Anterior cingulate cortex (tissue), 58 donors: ENCODE data around the gene RTP3.
"Not testable (repeated sequence)": the region's sequence is repeated elsewhere in the genome, so short reads cannot be mapped to it uniquely, and the experiment has no call there.

Source experiments
- DNase-seq, 58 donors: peaks; one replicate each; lab custom pipeline; 2025; lab: John Stamatoyannopoulos, UW

RTP3 gene

GRCh38 chr3:46489875-46490274 lies 7.9 kb upstream of the RTP3 start:
- no peak for DNase-seq

DNA sequence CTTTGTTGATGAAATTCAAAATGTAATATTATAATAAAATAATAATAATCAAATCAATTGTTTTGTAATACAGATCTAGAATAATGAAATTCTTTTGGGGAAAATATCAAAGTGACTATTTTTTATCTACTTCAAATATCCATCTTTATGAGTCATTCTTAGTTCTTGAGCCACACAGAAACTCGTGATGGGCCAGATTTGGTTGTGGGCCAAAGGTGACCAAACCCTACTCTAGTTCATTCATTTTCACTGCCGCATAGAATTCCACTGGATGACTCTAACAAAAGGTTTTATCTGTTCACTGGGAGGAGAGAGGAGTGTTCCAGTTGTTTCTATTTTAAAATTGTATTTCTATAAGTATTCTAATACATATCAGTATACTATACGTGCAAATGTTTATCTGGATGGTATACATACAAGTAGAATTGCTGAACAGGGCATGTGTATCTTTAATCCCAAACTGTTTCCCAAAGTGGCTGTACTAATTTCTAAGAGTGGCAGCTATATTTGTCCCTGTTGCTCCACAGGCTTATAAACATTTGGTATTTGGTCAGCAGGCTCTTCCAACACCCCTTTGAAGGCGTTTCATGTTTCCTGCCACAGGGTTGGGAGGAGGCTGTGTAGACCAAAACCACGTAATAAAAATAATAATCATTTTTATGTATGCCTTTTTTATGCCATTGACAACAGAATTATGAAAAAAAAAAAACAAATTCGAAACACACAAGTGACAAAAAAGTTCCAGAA lies 7.3 kb upstream of the RTP3 start:
- DNase-seq: no peak

- DNase-seq: no peak
Measured at GRCh38 chr3:46491089-46492070, 6.4 kb upstream of the RTP3 start.

DNA sequence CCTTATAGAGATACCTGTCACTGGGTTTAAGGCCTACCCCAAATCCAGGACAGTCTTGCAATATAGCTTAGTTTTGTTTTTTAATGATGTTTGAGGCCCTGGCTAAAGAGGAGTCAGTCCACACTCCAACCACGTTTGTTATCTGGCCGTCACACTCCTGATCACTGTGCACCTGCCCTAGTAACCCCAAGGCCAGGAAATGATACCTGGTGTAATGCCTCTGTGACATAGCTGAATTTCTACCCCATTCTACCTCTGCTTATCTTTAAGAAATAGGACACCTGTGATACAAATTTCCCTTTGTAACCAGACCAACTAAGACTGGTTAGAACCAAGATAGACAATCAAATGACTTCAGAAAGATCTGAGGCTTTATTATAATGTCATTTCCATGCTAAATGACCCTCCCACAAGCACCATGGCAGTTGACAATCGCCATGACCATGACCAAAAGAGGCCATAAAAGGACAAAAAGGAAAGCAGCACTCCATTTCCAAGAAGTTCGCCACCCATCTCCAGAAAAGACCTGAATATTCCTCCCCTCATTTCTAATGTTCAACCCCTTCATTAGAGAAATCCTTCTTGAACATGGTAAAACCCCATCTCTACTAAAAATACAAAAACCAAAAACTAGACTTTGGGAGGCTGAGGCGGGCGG lies 4.8 kb upstream of the RTP3 start:
- no peak for DNase-seq

DNA sequence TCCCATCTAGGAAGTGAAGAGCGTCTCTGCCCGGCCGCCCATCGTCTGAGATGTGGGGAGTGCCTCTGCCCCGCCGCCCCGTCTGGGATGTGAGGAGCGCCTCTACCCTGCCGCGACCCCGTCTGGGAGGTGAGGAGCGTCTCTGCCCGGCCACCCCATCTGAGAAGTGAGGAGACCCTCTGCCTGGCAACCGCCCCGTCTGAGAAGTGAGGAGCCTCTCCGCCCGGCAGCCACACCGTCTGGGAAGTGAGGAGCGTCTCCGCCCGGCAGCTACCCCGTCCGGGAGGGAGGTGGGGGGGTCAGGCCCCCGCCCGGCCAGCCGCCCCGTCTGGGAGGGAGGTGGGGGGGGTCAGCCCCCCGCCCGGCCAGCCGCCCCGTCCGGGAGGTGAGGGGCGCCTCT lies 3.3 kb upstream of the RTP3 start:
- not testable (repeated sequence) for DNase-seq

- DNase-seq: no peak
Measured at GRCh38 chr3:46495901-46496456, 1.8 kb upstream of the RTP3 start.

GRCh38 chr3:46496746-46497555 lies 825 bp upstream of the RTP3 start:
- no peak for DNase-seq

- no peak for DNase-seq
Measured at GRCh38 chr3:46498916-46499519, 1.2 kb downstream of the RTP3 start.

DNA sequence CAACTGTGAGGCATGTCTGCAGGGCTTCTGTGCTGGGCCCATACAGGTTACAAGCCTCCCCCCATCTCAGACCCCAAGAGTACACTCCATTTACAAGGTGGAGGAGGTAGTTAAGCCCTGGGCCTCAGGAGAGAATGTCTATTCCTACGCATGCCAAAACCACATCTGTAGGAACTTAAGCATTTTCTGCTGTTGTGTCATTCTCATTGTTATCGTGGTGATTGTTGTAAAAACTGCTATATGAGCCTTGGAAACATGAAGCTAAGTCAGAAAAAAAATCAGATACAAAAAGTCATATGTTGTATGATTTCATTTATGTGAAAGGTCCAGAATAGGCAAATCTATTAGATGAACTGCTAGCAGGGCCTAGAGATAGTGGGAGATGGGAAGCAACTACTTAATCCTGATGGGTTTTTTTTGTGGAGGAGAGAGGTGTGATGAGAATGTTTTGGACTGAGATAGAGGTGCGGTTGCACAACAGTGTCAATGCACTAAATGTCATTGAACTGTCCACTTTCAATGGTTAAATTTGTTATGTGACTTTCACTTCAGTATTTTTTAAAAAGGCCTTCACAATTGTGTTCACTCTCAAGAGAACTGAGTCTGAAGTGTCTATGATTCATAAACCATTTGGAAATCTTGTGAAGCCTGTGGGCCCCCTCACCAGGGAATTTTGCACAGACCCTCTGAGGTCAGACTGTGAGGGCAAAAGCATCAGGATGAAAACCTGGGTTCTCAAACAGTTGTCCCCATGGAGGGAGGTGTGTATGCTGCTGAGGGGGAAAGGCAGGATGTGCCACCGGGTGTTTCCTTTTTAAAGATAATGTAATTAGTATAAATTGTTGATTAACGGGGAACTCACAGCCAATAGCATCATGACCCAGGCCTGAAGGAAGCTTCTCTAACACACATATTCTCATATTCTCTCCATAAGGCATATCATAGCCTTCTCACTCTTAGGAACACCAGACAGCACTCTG lies 3.2 kb downstream of the RTP3 start:
- DNase-seq: no peak

DNA sequence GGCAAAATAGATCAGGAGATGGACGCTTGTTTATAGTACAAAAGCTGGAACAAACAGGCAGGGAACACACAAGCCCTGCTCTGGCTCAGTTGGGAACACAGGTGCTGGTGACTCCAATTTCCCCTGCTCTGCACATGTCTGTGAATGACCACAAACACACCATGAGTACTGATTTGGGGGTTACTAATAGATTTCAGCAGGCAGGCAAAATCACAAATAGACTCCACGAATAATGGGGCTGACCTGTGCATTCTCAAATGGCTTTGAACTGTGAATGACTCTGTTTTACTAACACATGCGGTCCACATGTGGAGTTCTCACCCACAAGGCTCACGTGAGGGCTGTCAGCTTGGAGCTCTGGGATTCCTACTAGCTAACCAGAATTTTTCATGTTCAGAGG lies 3.9 kb downstream of the RTP3 start:
- DNase-seq: no peak

DNA sequence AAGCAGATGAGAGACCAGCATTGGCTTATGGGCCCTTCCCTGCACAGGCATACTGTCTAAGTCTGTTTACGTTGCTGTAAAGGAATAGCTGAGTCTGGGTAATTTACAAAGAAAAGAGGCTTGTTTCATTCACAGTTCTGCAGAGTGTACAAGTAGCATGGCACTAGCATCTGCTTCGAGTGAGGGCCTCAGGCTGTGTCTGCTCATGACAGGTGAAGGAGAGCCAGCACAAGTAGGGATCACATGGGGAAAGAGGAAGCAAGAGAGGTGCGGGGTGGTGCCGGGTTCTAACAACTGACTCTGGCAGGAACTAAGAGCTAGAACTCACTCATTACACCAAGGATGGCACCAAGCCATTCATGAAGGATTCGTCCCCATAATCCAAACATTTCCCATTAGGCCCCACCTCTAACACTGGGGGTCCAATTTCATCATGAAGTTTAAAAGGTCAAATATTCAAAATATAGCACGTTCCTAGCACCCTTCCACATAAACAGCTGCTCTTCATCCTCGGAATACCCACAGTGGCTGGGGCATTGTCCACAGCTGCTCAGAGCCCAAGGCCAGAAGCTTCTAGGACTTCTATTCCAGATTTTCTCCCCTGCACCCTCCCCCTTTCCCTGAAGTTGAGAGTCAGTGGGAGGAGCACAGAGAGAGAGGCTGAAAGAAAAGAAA lies 5.6 kb downstream of the RTP3 start:
- DNase-seq: no peak

DNA sequence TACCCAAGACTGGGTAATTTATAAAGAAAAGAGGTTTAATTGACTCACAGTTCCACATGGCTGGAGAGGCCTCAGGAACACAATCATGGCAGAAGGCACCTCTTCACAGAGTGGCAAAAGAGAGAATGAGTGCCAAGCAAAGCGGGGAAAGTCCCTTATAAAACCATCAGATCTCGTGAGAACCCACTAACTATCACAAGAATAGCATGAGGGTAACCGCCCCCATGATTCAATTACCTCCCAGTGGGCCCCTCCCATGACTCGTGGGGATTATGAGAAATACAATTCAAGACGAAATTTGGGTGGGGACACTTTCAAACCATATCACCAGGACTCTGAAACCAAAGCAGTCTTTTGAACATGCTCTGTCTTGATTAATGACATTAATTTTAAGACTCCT lies 7.0 kb downstream of the RTP3 start:
- no peak for DNase-seq

- no peak for DNase-seq
Measured at GRCh38 chr3:46505953-46506352, 8.2 kb downstream of the RTP3 start.

DNA sequence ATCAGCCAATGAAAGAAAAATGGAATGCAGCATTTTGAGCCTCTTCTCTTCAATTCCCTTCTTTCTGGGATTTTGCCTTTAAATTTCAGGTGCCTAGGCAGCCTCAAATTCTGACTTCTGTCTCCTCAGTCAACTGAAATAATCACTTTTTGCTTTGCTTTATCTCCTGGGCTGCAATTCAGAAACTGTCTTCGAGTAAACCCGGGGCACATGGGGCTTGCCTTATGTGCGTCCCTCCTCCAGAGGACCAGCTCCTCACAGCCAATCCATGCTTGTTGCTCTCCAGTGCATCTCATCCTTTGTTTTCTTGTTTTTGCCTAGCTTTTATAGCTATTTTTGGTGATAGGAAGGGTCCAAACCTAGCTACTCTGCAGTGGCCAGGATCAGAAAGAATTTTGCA lies 8.8 kb downstream of the RTP3 start:
- DNase-seq: no peak

- no peak for DNase-seq
Measured at GRCh38 chr3:46508850-46509591, 11.2 kb downstream of the RTP3 start.

DNA sequence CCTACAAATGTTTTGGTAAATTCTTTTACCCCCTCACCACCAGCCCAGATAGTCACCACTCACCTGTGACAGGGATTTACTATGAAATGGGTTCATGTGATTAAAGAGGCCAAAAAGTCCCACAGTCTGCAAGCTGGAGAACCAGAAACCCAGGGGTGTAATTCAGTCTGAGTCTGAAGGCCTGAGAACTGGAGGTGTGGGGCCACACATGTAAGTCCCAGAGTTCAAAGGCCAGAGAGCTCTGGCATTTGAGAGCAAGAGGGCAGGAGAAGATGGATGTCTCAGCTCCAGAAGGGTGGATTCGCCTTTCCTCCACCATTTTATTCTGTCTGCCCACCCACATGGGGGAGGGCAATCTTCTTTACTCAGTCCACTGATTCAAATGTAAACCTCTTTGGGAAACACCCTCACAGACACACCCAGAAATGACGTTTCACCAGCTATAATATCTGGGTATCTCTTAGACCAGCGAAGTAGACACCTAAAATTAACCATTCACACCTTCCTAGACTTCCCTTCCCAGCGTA lies 11.9 kb downstream of the RTP3 start:
- DNase-seq: no peak
